Right atrium auricular region (tissue), 2 donors: Measurements from ENCODE around the gene MRPL52. TPM values are rescaled to one million over a fixed set of nuclear protein-coding genes. Genes with fewer than 3 reads are reported as not detected.

Experiments used
- DNase-seq: peaks from one replicate; pipeline ENCODE4 v3.0.0-alpha.2; 2019; ENCODE audit warnings: low spot score
- H3K27ac ChIP-seq, 2 donors: fragments of 200-600 bp; sonication (generic); 1 replicate in 1 of 2; 2 replicates in 1 of 2; pipeline ENCODE4 v1.5.1; 2016 to 2019
- H3K27me3 ChIP-seq, 2 donors: fragments of 200-600 bp; sonication (generic); one replicate each; pipeline versions ENCODE4 v1.5.1 to v1.6.0; 2017 to 2019
- H3K36me3 ChIP-seq: fragments of 200-600 bp; sonication (generic); one replicate; pipeline ENCODE4 v1.5.1; 2016
- H3K4me1 ChIP-seq, 2 donors: fragments of 200-600 bp; sonication (generic); one replicate each; pipeline versions ENCODE4 v1.5.1 to v1.6.0; 2017 to 2019
- H3K4me3 ChIP-seq, 2 donors: fragments of 200-600 bp; sonication (generic); 1 replicate in 1 of 2; 2 replicates in 1 of 2; pipeline ENCODE4 v1.5.1; 2017 to 2019; ENCODE audit warnings: mild to moderate bottlenecking in 1 of 2, moderate library complexity in 1 of 2
- H3K9me3 ChIP-seq, 2 donors: fragments of 200-600 bp; sonication (generic); one replicate each; pipeline ENCODE4 v1.5.1; 2019
- total RNA-seq, 2 donors: library from RNA; depleted of rRNA; stranded (reverse); fragments of >200 nt; gene quantifications; one replicate each; pipeline ENCODE4 v1.1.0, GENCODE V29; 2016
- TF ChIP-seq, protein P1 (sequence below), 2 donors: fragments of 200-600 bp; sonication (generic); IDR thresholded peaks; one replicate each; pipeline ENCODE4 v1.5.1; 2019; ENCODE audit warnings: antibody characterized with exemption in 2 of 2

Gene MRPL52
- total RNA-seq, 2 donors from 2014 or later, result 59.4 to 168 TPM

DNA sequence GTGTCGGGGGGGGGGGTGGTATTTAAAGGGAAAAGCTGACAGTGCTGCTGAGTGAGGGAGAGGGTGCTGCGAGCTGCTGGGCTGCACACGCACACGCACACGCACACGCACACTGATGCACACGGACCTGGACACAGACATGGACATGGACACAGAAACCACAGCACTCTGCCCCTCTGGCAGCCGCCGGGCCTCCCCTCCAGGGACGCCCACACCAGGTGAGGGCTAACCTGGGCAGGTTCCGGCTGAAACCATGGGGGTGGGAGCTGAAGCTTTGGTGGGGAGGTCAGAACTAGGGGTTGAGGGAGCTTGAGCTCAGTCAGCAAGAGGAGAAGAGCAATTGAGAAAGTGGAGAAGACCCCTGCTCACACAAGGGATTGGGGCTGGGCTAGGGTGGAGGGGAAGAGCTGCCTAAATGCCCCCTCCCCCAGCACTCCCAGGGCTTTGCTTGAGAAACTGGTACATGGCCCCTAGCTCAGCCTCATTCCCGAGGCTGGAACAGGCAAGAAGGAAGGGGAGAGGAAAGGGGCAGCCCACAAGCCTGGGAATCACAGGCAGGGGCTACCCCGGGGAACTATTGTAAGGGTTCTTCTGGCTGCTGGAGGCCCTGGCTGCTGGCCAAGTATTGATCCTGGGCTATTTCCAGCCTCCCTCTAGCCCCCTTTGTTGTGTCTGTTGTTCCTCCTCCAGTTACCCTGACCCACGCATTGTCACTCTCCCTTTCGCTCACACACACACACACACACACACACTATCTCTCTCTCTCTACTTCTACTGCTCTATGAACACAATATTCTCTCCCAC, 53.7 kb downstream of the MRPL52 start, which contains the start of gene REM2:
Gene REM2, plus strand, starts transcription at position 50 of the 804 bp plus-strand sequence. Its CDS starts 66 bp downstream, at position 116.
- peaks cover 11% of the 10 kb centered on the region for H3K36me3 ChIP-seq
- no peak within 1 kb of the TSS for H3K27ac ChIP-seq
- no peaks in the 10 kb centered on the region for H3K27me3 ChIP-seq
- DNase-seq, result no peak
- TF ChIP-seq, protein P1, sequence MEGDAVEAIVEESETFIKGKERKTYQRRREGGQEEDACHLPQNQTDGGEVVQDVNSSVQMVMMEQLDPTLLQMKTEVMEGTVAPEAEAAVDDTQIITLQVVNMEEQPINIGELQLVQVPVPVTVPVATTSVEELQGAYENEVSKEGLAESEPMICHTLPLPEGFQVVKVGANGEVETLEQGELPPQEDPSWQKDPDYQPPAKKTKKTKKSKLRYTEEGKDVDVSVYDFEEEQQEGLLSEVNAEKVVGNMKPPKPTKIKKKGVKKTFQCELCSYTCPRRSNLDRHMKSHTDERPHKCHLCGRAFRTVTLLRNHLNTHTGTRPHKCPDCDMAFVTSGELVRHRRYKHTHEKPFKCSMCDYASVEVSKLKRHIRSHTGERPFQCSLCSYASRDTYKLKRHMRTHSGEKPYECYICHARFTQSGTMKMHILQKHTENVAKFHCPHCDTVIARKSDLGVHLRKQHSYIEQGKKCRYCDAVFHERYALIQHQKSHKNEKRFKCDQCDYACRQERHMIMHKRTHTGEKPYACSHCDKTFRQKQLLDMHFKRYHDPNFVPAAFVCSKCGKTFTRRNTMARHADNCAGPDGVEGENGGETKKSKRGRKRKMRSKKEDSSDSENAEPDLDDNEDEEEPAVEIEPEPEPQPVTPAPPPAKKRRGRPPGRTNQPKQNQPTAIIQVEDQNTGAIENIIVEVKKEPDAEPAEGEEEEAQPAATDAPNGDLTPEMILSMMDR (IDR thresholded peaks at IDR 0.05), result no peak
- H3K9me3 ChIP-seq, result no peaks in the 10 kb centered on the region
- peaks cover 0 to 19% of the 10 kb centered on the region in 2 donors for H3K4me1 ChIP-seq
- H3K4me3 ChIP-seq, result no peak within 1 kb of the TSS

GRCh38 chr14:22884076-22884737, 54.5 kb downstream of the MRPL52 start:
- Histone ChIP-seq H3K4me3 (no peak overlapping the region), H3K27ac (no peak overlapping the region), H3K36me3 (peaks cover 3% of the 10 kb centered on the region), H3K27me3 (no peaks in the 10 kb centered on the region), H3K9me3 (no peaks in the 10 kb centered on the region), H3K4me1 (peaks cover 0 to 19% of the 10 kb centered on the region in 2 donors)
- TF ChIP-seq, protein P1 (IDR thresholded peaks at IDR 0.05), result no peak
- no peak for DNase-seq

Other genes starting within 250 kb of the MRPL52 start
- 100 to 1,000 TPM; 250 to 251 TPM for gene DAD1, start 240.7 kb upstream of the MRPL52 start, total RNA-seq
- gene ABHD4, start 231.6 kb upstream of the MRPL52 start, total RNA-seq, result 10 to 100 TPM; 20.9 to 25.4 TPM
- not detected for gene OR6J1, start 185.5 kb upstream of the MRPL52 start, total RNA-seq
- 10 to 100 TPM; 93.0 to 96.1 TPM for gene OXA1L, start 63.2 kb upstream of the MRPL52 start, total RNA-seq
- gene SLC7A7, start 14.5 kb upstream of the MRPL52 start, total RNA-seq, result 10 to 100 TPM in 1 of 2 donors, 1 to 10 TPM in 1; 9.9 to 28.5 TPM
- 10 to 100 TPM; 29.1 to 58.0 TPM for gene MMP14, start 6.7 kb downstream of the MRPL52 start, total RNA-seq
- 100 to 1,000 TPM in 1 of 2 donors, 10 to 100 TPM in 1; 54.2 to 144 TPM for gene LRP10, start 41.9 kb downstream of the MRPL52 start, total RNA-seq
- not detected for gene REM2, start 53.3 kb downstream of the MRPL52 start, total RNA-seq
- gene RBM23, start 89.3 kb downstream of the MRPL52 start, total RNA-seq, result 100 to 1,000 TPM in 1 of 2 donors, 10 to 100 TPM in 1; 76.5 to 774 TPM
- 10 to 100 TPM; 23.3 to 55.1 TPM for gene PRMT5, start 99.5 kb downstream of the MRPL52 start, total RNA-seq
- 10 to 100 TPM; 25.8 to 28.7 TPM for gene HAUS4, start 127.2 kb downstream of the MRPL52 start, total RNA-seq
- gene AJUBA, start 152.7 kb downstream of the MRPL52 start, total RNA-seq, result 10 to 100 TPM in 1 of 2 donors, 1 to 10 TPM in 1; 5.8 to 24.6 TPM
- gene C14orf93, start 180.3 kb downstream of the MRPL52 start, total RNA-seq, result 1 to 10 TPM; 5.0 to 6.8 TPM
- 100 to 1,000 TPM; 105 to 122 TPM for gene PSMB5, start 205.0 kb downstream of the MRPL52 start, total RNA-seq
- gene PSMB11, start 212.3 kb downstream of the MRPL52 start, total RNA-seq, result not detected
- 1 to 10 TPM; 1.3 to 1.4 TPM for gene CDH24, start 227.6 kb downstream of the MRPL52 start, total RNA-seq